Natural killer cell (primary cell): ENCODE data around the gene RDH13. TPM values are rescaled to one million over a fixed set of nuclear protein-coding genes. Genes with fewer than 3 reads are reported as not detected.
A peak's percentile ranks its signal among the peaks of the same experiment; 100 is the strongest.

Experiments
- ATAC-seq, 3 donors: fragments of 150-1000 bp in 2 of 3; fragments of 200-7000 bp in 1 of 3; cut with Tn5 transposase; 1 replicate in 1 of 3; 2 replicates in 2 of 3; pipeline ENCODE4 v1.10.0; 2021; ENCODE audit warnings: mild to moderate bottlenecking in 2 of 3, moderate library complexity in 2 of 3
- DNase-seq, 2 donors: peaks; one replicate each; pipeline versions ENCODE4 v3.0.0 to v3.0.0-alpha.2; 2013 to 2021; ENCODE audit warnings: mixed read lengths in 1 of 2
- H3K27ac ChIP-seq: one replicate; pipeline ENCODE4 v1.5.1; 2013; ENCODE audit warnings: mild to moderate bottlenecking, low read length
- H3K27me3 ChIP-seq: one replicate; pipeline ENCODE4 v1.6.1; 2013; ENCODE audit warnings: low read length; ENCODE audit not compliant: control insufficient read depth, insufficient read depth
- H3K36me3 ChIP-seq: one replicate; pipeline ENCODE4 v1.6.1; 2013; ENCODE audit warnings: low read length; ENCODE audit not compliant: control insufficient read depth, insufficient read depth
- H3K4me1 ChIP-seq: one replicate; pipeline ENCODE4 v1.6.1; 2013; ENCODE audit warnings: low read length; ENCODE audit not compliant: control insufficient read depth, insufficient read depth
- H3K4me3 ChIP-seq: one replicate; pipeline ENCODE4 v1.5.1; 2013; ENCODE audit warnings: low read length
- H3K9me3 ChIP-seq: one replicate; pipeline ENCODE4 v1.6.1; 2013; ENCODE audit warnings: low read length; ENCODE audit not compliant: control insufficient read depth, insufficient read depth
- H3K27ac Mint-ChIP-seq, 2 donors: one replicate each; pipeline ENCODE4 v1.8.0; 2022; ENCODE audit warnings: mild to moderate bottlenecking in 2 of 2, mixed read lengths in 2 of 2, moderate library complexity in 1 of 2
- H3K27me3 Mint-ChIP-seq, 2 donors: one replicate each; pipeline ENCODE4 v1.8.0; 2022; ENCODE audit warnings: low read depth in 2 of 2, mixed read lengths in 2 of 2
- H3K36me3 Mint-ChIP-seq: one replicate; pipeline ENCODE4 v1.8.0; 2022; ENCODE audit warnings: mixed read lengths
- H3K4me1 Mint-ChIP-seq, 2 donors: one replicate each; pipeline ENCODE4 v1.8.0; 2022; ENCODE audit warnings: mixed read lengths in 2 of 2
- H3K4me3 Mint-ChIP-seq: one replicate; pipeline ENCODE4 v1.8.0; 2022; ENCODE audit warnings: mild to moderate bottlenecking, moderate library complexity, mixed read lengths
- H3K9me3 Mint-ChIP-seq, 2 donors: one replicate each; pipeline ENCODE4 v1.8.0; 2022; ENCODE audit warnings: mixed read lengths in 2 of 2
- CTCF ChIP-seq: fragments of 200-600 bp; IDR thresholded peaks from one replicate; pipeline ENCODE4 v1.8.0; 2022; ENCODE audit warnings: antibody characterized with exemption
- WGBS: methylation state at CpG from one replicate; pipeline ENCODE4 v1.1.7; 2013; ENCODE audit warnings: missing lambda C conversion rate; ENCODE audit not compliant: insufficient coverage; 5-methylcytosine and 5-hydroxymethylcytosine counted together
- intact Hi-C: fragments of 100-400 bp; cut with micrococcal nuclease; formaldehyde crosslinking; loops from one replicate; pipeline ENCODE4 v1.14.2; 2022
- total RNA-seq, 4 donors: library from RNA; stranded (reverse); fragments of 120-200 nt in 1 of 4; gene quantifications; one replicate each; pipeline versions ENCODE4 v1.2.3 to v1.2.4, GENCODE V29; 2013 to 2022

Gene RDH13
- total RNA-seq, 3 donors from 2014 or later (not counting 1 experiment from before 2014, with no cell fraction given): 18.2 to 25.3 (median 19.3) TPM

DNA sequence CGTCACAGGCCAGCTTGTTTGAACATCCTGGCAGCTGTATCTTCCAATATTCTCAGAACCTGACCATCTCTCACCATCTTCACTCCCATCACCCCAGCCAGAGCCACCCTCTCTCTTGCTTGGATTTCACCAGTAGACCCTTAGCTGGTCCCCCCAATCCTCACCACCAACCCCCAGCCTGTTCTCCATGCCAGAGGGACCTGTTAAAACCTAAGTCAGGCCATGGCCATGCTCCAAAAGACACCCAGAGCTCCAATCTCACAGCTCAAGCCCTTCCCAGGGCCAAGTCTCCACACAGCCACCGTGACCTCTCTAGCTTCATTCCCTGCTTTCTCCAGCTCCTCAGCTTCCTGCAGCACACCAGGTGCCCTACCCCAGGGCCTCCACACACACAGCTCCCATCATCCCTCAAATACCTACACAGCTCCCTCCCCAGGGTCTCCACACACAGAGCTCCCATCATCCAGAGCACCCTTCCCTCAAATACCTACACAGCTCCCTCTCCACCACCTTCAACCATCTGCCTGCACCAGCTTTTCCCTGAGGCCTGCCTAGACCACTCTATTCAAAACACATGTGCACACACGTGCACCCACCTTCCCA lies 26.5 kb upstream of the RDH13 start:
- Histone ChIP-seq H3K4me3 (no peak overlapping the region), H3K27ac (no peak overlapping the region), H3K36me3 (peaks cover 15% of the 10 kb centered on the region), H3K9me3 (no peaks in the 10 kb centered on the region), H3K27me3 (peaks cover 18% of the 10 kb centered on the region), H3K4me1 (peaks cover 25% of the 10 kb centered on the region)
- no peak for DNase-seq
- Mint-ChIP-seq H3K27ac (no peak overlapping the region), H3K4me3 (peak overlapping the region; percentile 14), H3K36me3 (no peaks in the 10 kb centered on the region), H3K4me1 (peaks cover 20 to 31% of the 10 kb centered on the region in 2 donors), H3K9me3 (no peaks in the 10 kb centered on the region), H3K27me3 (peaks cover 20 to 28% of the 10 kb centered on the region in 2 donors)
- WGBS: 97% methylated on average over 3 of the region's 3 CpGs
- TF ChIP-seq CTCF: no peak
- no peak for ATAC-seq
- intact Hi-C loops: loop anchor here (10.0 kb wide), 1 partner anchor 75 kb away; the partner anchor contains the start of gene DNAAF3

GRCh38 chr19:55088543-55089341 lies 25.8 kb upstream of the RDH13 start:
- H3K4me1 ChIP-seq: peaks cover 25% of the 10 kb centered on the region
- H3K36me3 Mint-ChIP-seq: no peaks in the 10 kb centered on the region
- H3K9me3 Mint-ChIP-seq: no peaks in the 10 kb centered on the region
- peaks cover 12% of the 10 kb centered on the region for H3K36me3 ChIP-seq
- DNase-seq (peak; percentile 77 to 84), ATAC-seq (peak in 2 of 3 donors; percentile 51 to 60)
- H3K4me3 ChIP-seq: no peak overlapping the region
- TF ChIP-seq CTCF: peak; percentile 86
- H3K4me1 Mint-ChIP-seq: peaks cover 20 to 31% of the 10 kb centered on the region in 2 donors
- no peaks in the 10 kb centered on the region for H3K9me3 ChIP-seq
- H3K27ac ChIP-seq: no peak overlapping the region
- peak overlapping the region; percentile 46 to 81 for H3K27ac Mint-ChIP-seq
- H3K27me3 Mint-ChIP-seq: peaks cover 20 to 34% of the 10 kb centered on the region in 2 donors
- H3K27me3 ChIP-seq: peaks cover 21% of the 10 kb centered on the region
- peak overlapping the region; percentile 89 for H3K4me3 Mint-ChIP-seq
- 70% methylated on average over 10 of the region's 18 CpGs for WGBS
- intact Hi-C loops: loop anchor here (10.0 kb wide), 1 partner anchor 76 kb away; the partner anchor contains the start of gene DNAAF3

DNA sequence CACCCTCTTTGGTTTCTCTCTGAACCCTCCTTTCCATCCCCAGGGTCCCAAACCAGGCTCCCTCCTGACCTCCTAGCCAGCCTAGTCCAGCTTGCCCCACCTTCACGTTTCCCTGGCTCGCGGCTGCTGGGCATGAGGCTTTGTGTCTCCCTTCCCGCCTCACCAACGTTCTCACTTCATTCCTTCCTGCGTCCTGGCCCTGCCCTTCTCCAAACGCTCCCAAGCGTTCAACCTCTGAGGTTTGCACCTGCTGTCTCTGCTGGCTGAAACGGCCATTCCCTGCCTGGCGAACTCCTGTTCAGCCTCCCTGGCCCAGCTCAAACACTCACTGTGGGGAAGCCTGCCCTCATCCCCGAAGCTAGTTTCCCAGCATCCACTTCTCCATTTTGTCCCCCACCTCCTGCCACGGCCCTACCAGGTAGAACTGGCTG lies 25.1 kb upstream of the RDH13 start:
- no peak overlapping the region for H3K4me3 ChIP-seq
- H3K4me3 Mint-ChIP-seq: peak overlapping the region; percentile 89
- H3K4me1 ChIP-seq: peaks cover 25% of the 10 kb centered on the region
- H3K9me3 Mint-ChIP-seq: no peaks in the 10 kb centered on the region
- H3K36me3 Mint-ChIP-seq: no peaks in the 10 kb centered on the region
- no peaks in the 10 kb centered on the region for H3K9me3 ChIP-seq
- intact Hi-C loops: loop anchor here (10.0 kb wide), 1 partner anchor 77 kb away; the partner anchor contains the start of gene DNAAF3
- DNase-seq (no peak), ATAC-seq (no peak)
- no peak for TF ChIP-seq CTCF
- peaks cover 20 to 37% of the 10 kb centered on the region in 2 donors for H3K27me3 Mint-ChIP-seq
- WGBS: 86% methylated on average over 12 of the region's 12 CpGs
- H3K27ac Mint-ChIP-seq: peak overlapping the region; percentile 46 to 81
- H3K36me3 ChIP-seq: peaks cover 12% of the 10 kb centered on the region
- no peak overlapping the region for H3K27ac ChIP-seq
- H3K4me1 Mint-ChIP-seq: peaks cover 20 to 31% of the 10 kb centered on the region in 2 donors
- peaks cover 24% of the 10 kb centered on the region for H3K27me3 ChIP-seq
